T-helper 2 cell (primary cell): Measurements from ENCODE around the gene CCDC83.

Experiments
- DNase-seq, 5 experiments: peaks; one replicate each; pipeline versions ENCODE4 v3.0.0 to v3.0.0-alpha.2; 2012 to 2022
- total RNA-seq, 2 donors: gene quantifications; one replicate each; lab custom pipeline; 2026; lab: John Stamatoyannopoulos, UW

CCDC83 gene
- total RNA-seq, result 0 to 0.07 reads per million in 2 donors

GRCh38 chr11:85855341-85855656 is at the start of gene CCDC83:
TSS of gene CCDC83 (plus strand) at chr11:85855383. CDS start at chr11:85865124, 9,741 bp downstream.
- DNase-seq, result no peak

DNA sequence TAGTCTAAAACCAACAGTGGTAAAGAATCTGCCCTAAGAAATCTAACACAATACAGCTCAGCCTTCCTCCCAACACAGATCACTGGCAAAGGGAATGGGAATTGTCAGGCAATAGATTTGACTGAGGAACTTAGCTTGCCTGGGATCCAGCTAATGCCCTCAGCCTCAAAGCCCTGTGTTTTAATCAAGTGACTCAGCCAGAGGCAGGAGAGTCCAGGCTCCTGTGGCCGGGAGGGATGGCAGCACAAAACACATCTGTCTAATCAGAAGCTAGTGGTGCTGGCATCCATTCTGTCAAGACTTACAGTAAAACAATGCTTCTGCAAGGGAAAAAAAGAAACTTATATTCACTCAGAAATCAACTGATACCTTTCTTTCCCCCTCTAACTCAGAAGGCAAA is 49.8 kb upstream of the CCDC83 start:
- no peak for DNase-seq

DNA sequence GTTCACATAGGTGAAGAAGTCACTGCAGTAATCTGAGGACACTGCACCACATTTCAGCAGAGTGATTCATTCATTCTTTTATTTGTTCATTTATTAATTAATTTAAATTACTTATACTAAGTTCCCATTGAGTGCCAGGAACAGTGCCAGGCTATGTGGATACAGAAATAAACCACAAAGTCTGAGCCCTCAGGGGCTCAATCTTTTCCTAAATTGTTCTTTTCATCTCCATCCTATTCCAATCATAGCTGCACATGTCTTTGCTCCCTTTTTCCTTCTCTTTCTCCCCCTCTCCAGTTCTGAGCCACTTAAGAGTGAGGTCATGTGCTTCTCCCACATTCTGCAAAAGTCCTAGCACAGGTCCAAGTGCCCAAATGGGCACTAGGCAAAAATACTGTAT is 49.2 kb upstream of the CCDC83 start:
- no peak for DNase-seq

- DNase-seq, result no peak
These were observed 48.3 kb upstream of the CCDC83 start for GRCh38 chr11:85806876-85807275.

- peak in 1 of 5 experiments; percentile 42 for DNase-seq
These were observed 46.0 kb upstream of the CCDC83 start for GRCh38 chr11:85809191-85809590.

- peak in 2 of 5 experiments; percentile 28 to 38 for DNase-seq
These were observed 45.3 kb upstream of the CCDC83 start for GRCh38 chr11:85809863-85810262.

DNA sequence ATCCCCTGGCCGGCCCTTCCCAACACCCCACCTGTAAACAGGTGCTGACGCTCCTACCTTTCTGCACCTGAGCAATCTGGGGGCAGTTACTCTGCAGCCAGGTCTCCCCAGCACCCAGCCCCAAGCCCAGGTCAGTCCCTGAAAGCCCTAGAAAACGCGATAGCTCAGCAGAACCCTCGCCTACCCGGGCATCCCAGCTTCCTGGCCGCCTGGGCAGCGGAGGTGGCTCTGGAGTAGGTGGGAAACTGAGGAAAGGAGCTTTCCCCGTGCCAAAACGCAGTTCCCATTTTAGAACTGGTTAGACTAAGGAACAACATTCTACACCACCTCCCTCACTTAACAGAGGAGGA is 44.7 kb upstream of the CCDC83 start:
- DNase-seq, result no peak

GRCh38 chr11:85810871-85811611 is 44.1 kb upstream of the CCDC83 start, which contains the start of gene SYTL2:
TSS of gene SYTL2 (minus strand) at chr11:85811141. CDS start at chr11:85757725, 53,416 bp downstream.
- peak; percentile 54 to 87 (median 69) for DNase-seq

- DNase-seq, result no peak
These were observed 43.6 kb upstream of the CCDC83 start for GRCh38 chr11:85811624-85812023.

GRCh38 chr11:85813721-85814120 is 41.5 kb upstream of the CCDC83 start:
- no peak for DNase-seq

DNA sequence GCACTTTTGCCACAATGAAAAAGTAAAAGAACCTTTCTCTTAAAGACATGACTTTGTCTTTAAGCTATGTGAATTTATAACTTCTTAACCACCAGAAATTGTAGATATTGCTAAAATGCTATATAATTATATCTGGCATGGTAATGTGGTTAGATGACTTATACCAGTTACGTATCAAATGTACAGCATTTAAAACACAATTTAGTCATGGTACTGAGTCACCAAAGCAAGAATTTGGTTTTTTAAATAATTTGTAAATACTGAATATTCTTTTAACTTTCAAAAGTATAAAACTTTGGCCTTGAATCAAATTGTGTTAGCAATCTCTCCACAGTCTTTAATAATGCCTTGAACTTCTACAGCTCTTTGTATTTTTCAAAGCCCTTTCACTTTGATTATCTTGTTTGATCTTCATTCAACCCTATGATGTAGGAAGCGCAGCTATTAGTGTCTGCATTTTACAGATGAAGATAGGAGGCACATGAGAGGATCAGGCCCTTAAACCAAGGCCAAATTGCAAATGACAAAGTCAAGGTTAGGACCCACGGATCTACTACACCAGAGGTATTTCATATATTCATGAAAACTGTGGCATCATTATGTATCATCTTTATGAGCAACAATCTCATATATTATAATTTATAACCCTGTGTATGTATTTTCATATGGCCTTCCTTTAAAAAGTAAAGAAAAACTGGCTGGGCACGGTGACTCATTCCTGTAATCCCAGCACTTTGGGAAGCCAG is 39.8 kb upstream of the CCDC83 start:
- peak in 1 of 5 experiments; percentile 53 for DNase-seq

DNA sequence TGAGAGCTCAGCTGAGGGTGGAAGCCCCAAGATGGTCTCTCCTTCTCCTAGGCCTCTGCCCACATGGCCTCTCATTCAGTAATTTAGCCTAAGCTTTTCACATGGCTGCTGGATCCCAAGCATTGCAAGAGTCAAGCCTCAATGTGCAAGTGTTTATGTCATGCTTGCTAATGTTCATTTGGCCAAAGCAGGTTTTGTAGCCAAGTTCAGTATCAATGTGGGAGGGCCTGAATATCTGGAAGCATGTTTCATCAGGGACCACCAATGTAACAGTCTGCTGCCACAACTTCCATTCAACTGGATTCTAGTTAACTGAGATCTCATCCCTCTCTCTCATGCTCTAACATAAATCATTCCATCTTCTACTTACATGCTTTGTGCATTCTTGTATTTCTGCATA is 35.7 kb upstream of the CCDC83 start:
- DNase-seq, result no peak

DNA sequence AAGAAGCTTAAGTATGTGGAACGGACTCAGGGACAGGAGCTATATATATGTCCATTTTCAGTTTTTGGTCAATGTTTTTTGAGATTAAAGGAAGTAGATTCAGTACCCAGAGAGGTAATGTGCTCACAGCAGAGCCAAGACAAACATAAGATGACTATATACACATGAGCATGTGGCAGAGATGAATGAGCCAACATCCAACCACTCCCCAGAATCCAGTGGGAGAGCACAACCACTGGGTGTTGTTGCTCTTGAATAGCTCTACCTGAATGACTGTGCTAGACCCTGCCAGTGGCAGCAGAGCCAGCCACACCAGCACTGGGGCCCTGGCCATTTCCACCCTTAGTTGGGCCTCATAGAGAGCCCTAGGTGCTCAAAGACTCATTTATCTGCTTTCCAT is 33.5 kb upstream of the CCDC83 start:
- DNase-seq, result peak in 1 of 5 experiments; percentile 51

DNA sequence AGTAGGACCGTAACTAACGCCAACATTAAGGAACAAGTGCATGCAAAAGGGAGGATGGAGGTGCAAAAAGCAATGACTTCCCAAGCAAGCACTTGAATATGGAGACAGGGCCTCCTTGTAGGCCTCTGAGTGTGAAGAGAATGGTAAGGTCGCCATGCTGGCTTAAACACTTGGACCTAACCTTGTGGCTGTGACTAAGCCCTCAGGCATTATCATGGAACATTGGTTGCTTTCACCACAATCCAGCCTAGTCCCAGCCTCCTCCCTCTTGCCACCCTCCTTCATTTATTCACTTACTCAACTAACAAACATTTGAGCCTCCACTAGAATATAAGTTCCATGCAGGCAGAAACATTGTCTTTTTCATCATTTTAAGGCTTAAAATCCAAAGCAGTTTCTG is 32.4 kb upstream of the CCDC83 start:
- DNase-seq, result no peak

DNA sequence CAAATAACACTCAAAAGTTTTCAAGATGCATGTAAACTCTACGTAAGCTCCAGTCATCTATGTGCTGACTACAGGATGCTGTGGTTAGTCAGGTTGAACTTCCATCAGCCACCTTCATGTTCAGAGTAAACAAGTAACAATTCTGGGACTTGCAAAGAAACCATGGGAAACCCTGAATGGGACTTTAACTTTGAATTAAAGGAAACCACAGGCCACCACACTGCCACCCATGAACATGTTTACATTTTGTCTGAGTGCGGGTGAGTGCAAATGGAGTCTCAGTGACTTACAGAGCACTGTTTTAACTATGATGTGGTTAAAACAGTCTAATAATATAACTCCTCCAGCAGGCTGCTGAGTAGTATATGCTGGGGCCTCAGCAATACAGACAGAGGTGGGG is 31.4 kb upstream of the CCDC83 start:
- DNase-seq, result peak in 3 of 5 experiments; percentile 60 to 98 (median 94)

DNA sequence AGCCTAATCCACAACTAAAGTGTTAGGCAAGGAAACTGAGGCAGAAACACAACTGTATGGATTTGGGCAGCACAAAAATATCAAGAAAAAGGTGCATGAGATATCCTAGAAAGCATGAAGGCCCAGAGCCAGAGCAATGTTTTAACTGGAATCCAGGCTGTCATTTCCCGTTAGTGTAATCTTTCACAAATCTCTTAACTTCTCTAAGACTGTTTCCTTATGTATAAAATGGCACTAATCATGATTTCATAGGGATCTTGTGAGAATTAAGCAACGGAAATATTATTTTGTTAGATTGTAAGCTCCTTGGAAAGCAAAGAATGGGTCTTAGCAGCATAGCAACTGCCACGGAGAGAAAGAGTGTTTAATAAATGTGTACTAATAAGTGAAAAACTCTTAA is 29.6 kb upstream of the CCDC83 start:
- no peak for DNase-seq

- peak in 1 of 5 experiments; percentile 52 for DNase-seq
These were observed 28.9 kb upstream of the CCDC83 start for GRCh38 chr11:85826116-85826855.

DNA sequence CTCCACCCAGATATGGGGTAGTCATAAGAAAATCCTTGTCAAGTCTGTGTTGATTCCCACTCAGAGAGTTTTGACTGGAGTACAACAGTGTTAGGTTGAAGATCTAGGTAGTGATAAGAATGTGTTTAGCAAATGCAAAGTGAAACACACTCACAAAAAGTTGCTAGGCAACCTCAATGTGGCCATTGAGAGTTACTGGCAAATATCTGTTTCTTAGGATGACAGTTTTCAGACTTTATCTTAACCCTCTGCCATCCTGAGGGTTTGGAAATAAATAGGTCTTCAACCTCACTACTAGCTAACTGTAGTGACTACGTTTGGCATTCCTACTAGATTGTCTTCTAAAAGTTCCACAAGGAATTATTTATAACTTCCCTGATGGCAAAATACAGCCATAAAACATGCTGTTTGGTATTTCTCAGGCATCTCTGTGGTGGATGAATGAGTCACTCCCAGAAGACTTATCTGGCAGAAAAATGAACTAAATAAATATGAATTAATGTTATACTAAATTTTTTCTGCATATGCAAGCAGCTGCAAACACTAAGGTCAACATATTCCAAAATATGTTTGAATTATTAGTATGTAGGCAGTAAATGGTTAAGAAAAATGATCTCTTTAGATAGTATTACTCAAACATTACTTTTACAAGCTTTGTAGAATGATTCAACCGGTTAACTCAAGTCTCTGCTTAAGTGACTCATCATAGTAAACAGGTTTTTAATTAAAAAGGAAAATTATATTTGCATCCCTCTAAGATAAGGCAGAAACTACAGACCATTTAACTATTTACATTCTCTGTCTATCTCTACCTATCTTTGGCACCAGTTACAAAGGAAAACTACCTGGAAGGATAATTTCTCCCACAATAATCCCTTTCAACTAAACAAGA is 27.2 kb upstream of the CCDC83 start:
- DNase-seq, result peak in 2 of 5 experiments; percentile 59 to 94

DNA sequence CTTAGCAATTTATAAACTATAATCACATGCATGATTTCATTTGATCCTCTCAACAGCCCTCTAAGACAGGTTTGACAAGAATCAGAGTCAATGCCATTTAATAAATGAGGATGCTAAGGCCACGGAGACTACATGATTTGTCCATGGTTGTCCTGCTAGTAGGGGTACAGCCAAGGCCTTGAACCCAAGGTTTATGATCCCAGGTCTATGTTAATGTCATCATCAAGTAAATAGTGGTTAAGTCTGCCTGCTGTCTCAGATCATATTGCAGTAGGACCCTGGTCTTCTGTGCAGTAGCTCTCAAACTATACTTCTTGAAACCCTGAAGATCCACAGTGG is 26.6 kb upstream of the CCDC83 start:
- no peak for DNase-seq

DNA sequence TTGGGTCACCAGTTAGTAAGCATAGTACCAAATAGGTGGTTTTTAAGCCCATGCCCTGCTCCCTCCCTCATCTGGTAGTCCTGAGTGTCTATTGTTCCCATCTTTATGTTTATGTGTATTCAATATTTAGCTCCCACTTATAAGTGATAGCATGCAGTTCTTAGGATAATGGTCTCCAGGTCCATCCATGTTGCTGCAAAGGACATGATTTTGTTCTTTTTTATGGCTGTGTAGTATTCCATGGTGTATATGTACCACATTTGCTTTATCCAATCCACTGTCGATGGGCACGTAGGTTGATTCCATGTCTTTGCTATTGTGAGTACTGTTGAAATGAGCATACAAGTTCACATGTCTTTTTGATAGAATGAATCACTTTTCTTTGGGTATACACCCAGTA is 26.0 kb upstream of the CCDC83 start:
- DNase-seq, result no peak

- DNase-seq, result no peak
These were observed 24.1 kb upstream of the CCDC83 start for GRCh38 chr11:85831050-85831449.

GRCh38 chr11:85835263-85835662 is 19.9 kb upstream of the CCDC83 start:
- no peak for DNase-seq

GRCh38 chr11:85835729-85836128 is 19.5 kb upstream of the CCDC83 start:
- DNase-seq, result no peak
